RKO (cell line): ENCODE measurements around the gene SOSTDC1.
A peak's percentile ranks its signal among the peaks of the same experiment; 100 is the strongest.
"Not testable (repeated sequence)": the region's sequence is repeated elsewhere in the genome, so short reads cannot be mapped to it uniquely, and the experiment has no call there.

Experiments used
- DNase-seq: peaks from one replicate; pipeline ENCODE4 v3.0.0-alpha.2; 2016; ENCODE audit warnings: low spot score

The SOSTDC1 gene

GRCh38 chr7:16462431-16462889 lies 3.1 kb downstream of the SOSTDC1 start:
- no peak for DNase-seq

GRCh38 chr7:16460789-16461493 lies 4.6 kb downstream of the SOSTDC1 start:
- DNase-seq, result no peak

GRCh38 chr7:16456303-16456702 lies 9.2 kb downstream of the SOSTDC1 start:
- DNase-seq, result not testable (repeated sequence)

GRCh38 chr7:16455591-16455990 lies 9.9 kb downstream of the SOSTDC1 start:
- DNase-seq, result no peak

GRCh38 chr7:16450366-16450765 lies 15.2 kb downstream of the SOSTDC1 start:
- no peak for DNase-seq

GRCh38 chr7:16447876-16448275 lies 17.7 kb downstream of the SOSTDC1 start:
- no peak for DNase-seq

GRCh38 chr7:16446508-16446907 lies 19.0 kb downstream of the SOSTDC1 start:
- no peak for DNase-seq

GRCh38 chr7:16443871-16444270 lies 21.7 kb downstream of the SOSTDC1 start:
- not testable (repeated sequence) for DNase-seq

- no peak for DNase-seq
These were observed 26.6 kb downstream of the SOSTDC1 start for GRCh38 chr7:16438988-16439387.

GRCh38 chr7:16436306-16436705 lies 29.2 kb downstream of the SOSTDC1 start:
- no peak for DNase-seq

- DNase-seq, result no peak
These were observed 31.9 kb downstream of the SOSTDC1 start for GRCh38 chr7:16433568-16434122.

- no peak for DNase-seq
These were observed 33.2 kb downstream of the SOSTDC1 start for GRCh38 chr7:16432425-16432731.

- DNase-seq, result peak; percentile 67
These were observed 33.7 kb downstream of the SOSTDC1 start for GRCh38 chr7:16431646-16432424.

GRCh38 chr7:16430133-16430532 lies 35.4 kb downstream of the SOSTDC1 start:
- peak; percentile 62 for DNase-seq

- DNase-seq, result no peak
These were observed 36.9 kb downstream of the SOSTDC1 start for GRCh38 chr7:16428672-16429071.

- no peak for DNase-seq
These were observed 37.4 kb downstream of the SOSTDC1 start for GRCh38 chr7:16428182-16428581.

- DNase-seq, result no peak
These were observed 41.8 kb downstream of the SOSTDC1 start for GRCh38 chr7:16423761-16424160.

- DNase-seq, result no peak
These were observed 42.6 kb downstream of the SOSTDC1 start for GRCh38 chr7:16422917-16423316.

GRCh38 chr7:16422103-16422435 lies 43.5 kb downstream of the SOSTDC1 start:
- no peak for DNase-seq

- peak; percentile 47 for DNase-seq
These were observed 44.0 kb downstream of the SOSTDC1 start, which contains the start of gene CRPPA for GRCh38 chr7:16421333-16422102. CRPPA (minus strand) TSS chr7:16421538; CDS start chr7:16421322, 216 bp downstream.

GRCh38 chr7:16420649-16421332 lies 44.7 kb downstream of the SOSTDC1 start:
- peak; percentile 96 for DNase-seq

GRCh38 chr7:16420329-16420648 lies 45.2 kb downstream of the SOSTDC1 start:
- DNase-seq, result no peak
